Activated CD8-positive, alpha-beta memory T cell treated with anti-CD3 and anti-CD28 coated beads, Interleukin-2, amount 50 U/mL, for 48 hours (primary cell): ENCODE measurements around the gene TAF11L12.
"Not testable (repeated sequence)": the region's sequence is repeated elsewhere in the genome, so short reads cannot be mapped to it uniquely, and the experiment has no call there.

ENCODE experiments used
- DNase-seq: peaks from one replicate; pipeline ENCODE4 v3.0.0-alpha.2; 2020

Gene TAF11L12

GRCh38 chr5:17610092-17610491, at the start of gene TAF11L12:
Gene TAF11L12, plus strand, starts transcription at chr5:17610392.
- DNase-seq, result not testable (repeated sequence)

DNA sequence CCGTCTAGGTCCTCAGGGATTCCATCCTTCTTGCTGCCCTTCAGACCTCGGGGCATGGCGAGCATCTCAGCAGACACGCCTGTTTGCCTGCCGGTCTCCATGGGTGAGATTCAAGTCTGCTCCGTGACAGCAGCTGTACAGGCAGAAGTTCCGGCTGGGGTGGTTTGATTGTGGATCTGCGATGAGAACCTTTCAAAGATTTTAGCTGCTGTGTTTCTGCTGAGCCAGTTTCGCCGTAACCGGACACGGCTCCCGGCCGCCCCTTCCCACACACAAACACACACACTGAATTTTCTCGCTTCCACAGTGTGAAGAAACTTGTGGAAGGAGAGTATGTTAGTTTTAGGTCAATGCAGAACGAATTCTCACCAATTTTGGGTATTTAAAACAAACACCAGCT, 24.5 kb upstream of the TAF11L12 start, which contains the start of gene TAF11L7:
TAF11L7 (minus strand) TSS at position 101 of the 400 bp plus-strand sequence.
- DNase-seq, result not testable (repeated sequence)

GRCh38 chr5:17590860-17591259, 19.3 kb upstream of the TAF11L12 start, which contains the start of gene TAF11L8:
Gene TAF11L8, minus strand, starts transcription at chr5:17590960.
- DNase-seq, result not testable (repeated sequence)

DNA sequence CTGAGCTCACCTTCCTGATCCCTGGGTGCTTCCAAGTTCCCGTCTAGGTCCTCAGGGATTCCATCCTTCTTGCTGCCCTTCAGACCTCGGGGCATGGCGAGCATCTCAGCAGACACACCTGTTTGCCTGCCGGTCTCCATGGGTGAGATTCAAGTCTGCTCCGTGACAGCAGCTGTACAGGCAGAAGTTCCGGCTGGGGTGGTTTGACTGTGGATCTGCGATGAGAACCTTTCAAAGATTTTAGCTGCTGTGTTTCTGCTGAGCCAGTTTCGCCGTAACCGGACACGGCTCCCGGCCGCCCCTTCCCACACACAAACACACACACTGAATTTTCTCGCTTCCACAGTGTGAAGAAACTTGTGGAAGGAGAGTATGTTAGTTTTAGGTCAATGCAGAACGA, 15.9 kb upstream of the TAF11L12 start, which contains the start of gene TAF11L9:
TAF11L9 (minus strand) TSS at position 140 of the 400 bp plus-strand sequence.
- DNase-seq, result not testable (repeated sequence)

GRCh38 chr5:17597728-17598127, 12.5 kb upstream of the TAF11L12 start, which contains the start of gene TAF11L10:
Gene TAF11L10, minus strand, starts transcription at chr5:17597828.
- DNase-seq, result not testable (repeated sequence)

DNA sequence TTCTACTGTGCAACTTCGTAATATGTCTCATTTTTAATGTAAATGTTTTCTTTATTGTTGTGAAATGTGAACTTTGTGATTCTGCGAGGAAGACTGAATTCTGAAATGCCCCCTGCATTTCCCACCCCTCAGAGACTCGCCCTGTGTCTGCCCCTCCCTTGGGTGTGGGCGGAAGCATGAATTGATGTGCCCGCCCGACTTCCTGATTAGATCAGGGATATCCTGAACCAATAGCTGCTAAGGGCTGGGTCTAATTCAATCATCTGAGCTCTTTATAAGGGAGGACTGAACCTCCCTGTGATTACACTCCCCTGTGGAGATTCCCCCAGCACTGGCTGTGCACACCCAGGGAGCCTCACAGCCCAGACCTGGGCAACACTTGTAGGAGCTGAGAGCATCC, 6.3 kb upstream of the TAF11L12 start, which contains the start of gene TAF11L11:
TAF11L11 (plus strand) TSS at position 304 of the 400 bp plus-strand sequence.
- DNase-seq, result not testable (repeated sequence)

- DNase-seq, result no peak
Measured at GRCh38 chr5:17604951-17605350, 5.2 kb upstream of the TAF11L12 start.

DNA sequence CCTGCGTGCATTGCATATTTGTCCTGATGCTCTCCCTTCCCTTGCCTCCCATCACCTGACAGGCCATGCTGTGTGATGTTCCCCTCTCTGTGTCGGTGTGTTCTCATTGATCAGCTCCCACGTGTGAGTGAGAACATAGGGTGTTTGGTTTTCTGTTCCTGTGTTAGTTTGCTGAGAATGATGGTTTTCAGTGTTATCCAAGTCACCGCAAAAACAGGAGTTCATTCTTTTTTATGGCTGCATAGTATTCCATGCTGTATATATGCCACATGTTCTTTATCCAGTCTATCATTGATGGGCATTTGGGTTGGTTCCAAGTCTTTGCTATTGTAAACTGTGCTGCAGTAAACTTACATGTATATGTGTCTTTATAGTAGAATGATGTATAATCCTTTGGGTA, 2.7 kb upstream of the TAF11L12 start:
- not testable (repeated sequence) for DNase-seq

DNA sequence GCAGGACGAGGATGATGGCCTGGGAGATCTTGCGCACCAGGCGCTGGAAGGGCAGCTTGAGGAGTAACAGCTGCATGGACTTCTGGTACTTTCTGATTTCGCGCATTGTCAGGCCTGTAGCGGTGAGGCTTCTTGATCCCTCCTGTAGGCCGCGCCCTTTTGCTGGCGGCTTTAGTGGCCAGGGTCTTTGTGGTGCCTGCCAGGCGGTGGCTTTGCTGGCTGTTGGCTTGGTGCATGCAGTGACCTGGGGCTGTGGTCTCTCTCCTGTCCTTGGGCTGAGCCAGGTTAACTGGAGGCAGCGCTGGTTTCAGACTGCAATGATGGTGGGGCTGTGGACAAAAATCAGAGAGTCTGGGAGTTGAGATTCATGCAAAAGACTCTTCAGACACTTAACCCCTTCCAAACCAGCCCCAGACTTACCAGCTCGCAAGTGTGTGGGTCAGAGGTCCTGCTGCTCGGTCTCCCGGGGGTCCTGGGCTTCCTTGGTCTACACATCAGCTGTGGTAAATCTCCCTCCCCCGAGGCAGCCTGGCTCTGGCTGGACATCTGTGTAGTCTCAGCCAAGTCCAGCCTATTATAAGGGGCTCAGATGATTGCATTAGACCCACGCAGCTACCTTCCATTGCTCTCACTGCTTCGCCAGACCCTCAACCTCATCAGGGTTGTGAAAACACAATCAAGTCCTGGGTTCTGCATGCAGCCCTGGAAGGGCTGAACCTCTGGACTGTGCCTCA, 4.8 kb downstream of the TAF11L12 start:
- DNase-seq, result no peak

- no peak for DNase-seq
Measured at GRCh38 chr5:17619354-17619753, 9.2 kb downstream of the TAF11L12 start.

- DNase-seq, result no peak
Measured at GRCh38 chr5:17620627-17621026, 10.4 kb downstream of the TAF11L12 start.

- no peak for DNase-seq
Measured at GRCh38 chr5:17625686-17626085, 15.5 kb downstream of the TAF11L12 start.

GRCh38 chr5:17631788-17632187, 21.6 kb downstream of the TAF11L12 start, which contains the start of gene TAF11L13:
Gene TAF11L13, plus strand, starts transcription at chr5:17632088.
- DNase-seq, result not testable (repeated sequence)

DNA sequence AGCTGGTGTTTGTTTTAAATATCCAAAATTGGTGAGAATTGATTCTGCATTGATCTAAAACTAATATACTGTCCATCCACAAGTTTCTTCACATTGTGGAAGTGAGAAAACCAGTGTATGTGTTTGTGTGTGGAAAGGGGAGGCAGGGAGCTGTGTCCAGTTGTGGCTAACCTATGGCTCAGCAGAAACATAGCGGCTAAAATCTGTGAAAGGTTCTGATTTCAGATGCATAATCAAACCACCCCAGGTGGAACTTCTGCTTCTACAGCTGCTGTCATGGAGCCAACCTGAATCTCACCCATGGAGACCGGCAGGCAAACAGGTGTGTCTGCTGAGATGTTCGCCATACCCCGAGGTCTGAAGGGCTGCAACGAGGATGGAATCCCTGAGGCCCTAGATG, 24.0 kb downstream of the TAF11L12 start, which contains the start of gene TAF11L14:
TAF11L14 (plus strand) TSS at position 301 of the 400 bp plus-strand sequence.
- no peak for DNase-seq

DNA sequence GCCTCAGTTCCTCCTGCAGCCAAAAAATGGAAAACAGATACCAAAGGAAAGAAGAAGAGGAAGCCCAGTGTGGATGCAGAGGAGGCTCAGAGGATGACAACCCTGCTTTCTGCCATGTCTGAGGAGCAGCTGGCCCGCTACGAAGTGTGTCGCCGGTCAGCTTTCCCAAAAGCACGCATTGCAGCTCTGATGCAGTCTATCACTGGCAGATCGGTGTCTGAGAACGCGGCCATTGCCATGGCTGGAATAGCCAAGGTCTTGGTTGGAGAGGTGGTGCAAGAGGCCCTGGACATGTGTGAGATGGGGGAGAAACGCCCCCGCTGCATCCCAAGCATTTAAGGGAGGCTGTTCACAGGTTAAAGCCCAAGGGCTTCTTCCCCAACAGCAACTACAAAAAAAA, 39.0 kb downstream of the TAF11L12 start:
- not testable (repeated sequence) for DNase-seq

GRCh38 chr5:17655201-17655759, 45.1 kb downstream of the TAF11L12 start:
- DNase-seq, result not testable (repeated sequence)

DNA sequence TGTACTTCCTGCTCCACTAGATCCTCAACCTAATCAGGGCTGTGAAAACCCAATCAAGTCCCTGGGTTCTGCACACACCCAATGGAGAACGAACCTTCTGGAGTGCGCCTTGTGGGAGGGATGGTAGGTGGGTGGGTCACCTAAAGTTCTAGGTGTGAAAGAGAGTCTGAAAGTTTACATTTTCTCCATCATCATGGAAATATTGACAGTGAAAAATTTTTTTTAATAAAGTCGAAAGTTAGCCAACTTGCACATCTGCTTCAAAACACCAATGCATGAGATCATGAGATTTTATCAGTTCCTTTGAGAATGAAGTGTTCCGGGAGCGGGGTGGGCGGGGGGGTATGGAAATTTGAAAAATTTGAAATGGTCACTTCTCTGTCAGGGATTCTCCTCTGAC, 45.7 kb downstream of the TAF11L12 start:
- no peak for DNase-seq
